GM18870 (cell line): ENCODE results near the gene CDCP2.
"Not testable (repeated sequence)": the region's sequence is repeated elsewhere in the genome, so short reads cannot be mapped to it uniquely, and the experiment has no call there.

ENCODE experiments used
- ATAC-seq: cut with Tn5 transposase; IDR thresholded peaks from one replicate; pipeline ENCODE4 v1.9.1; 2021; ENCODE audit warnings: moderate library complexity; ENCODE audit not compliant: unreplicated experiment

CDCP2 gene

GRCh38 chr1:54117815-54118563, 34.8 kb downstream of the CDCP2 start:
- ATAC-seq, result no peak

GRCh38 chr1:54115520-54115919, 37.3 kb downstream of the CDCP2 start:
- no peak for ATAC-seq

GRCh38 chr1:54114955-54115354, 37.8 kb downstream of the CDCP2 start:
- no peak for ATAC-seq

- no peak for ATAC-seq
These were observed 38.8 kb downstream of the CDCP2 start for GRCh38 chr1:54114001-54114400.

- ATAC-seq, result no peak
These were observed 40.0 kb downstream of the CDCP2 start for GRCh38 chr1:54112705-54113368.

GRCh38 chr1:54112027-54112426, 40.8 kb downstream of the CDCP2 start:
- ATAC-seq, result no peak

- no peak for ATAC-seq
These were observed 41.2 kb downstream of the CDCP2 start for GRCh38 chr1:54111624-54112023.

GRCh38 chr1:54110996-54111395, 41.8 kb downstream of the CDCP2 start:
- no peak for ATAC-seq

- ATAC-seq, result no peak
These were observed 43.4 kb downstream of the CDCP2 start for GRCh38 chr1:54109129-54110090.

- no peak for ATAC-seq
These were observed 44.6 kb downstream of the CDCP2 start for GRCh38 chr1:54108156-54108555.

GRCh38 chr1:54107131-54107530, 45.7 kb downstream of the CDCP2 start:
- ATAC-seq, result no peak

- no peak for ATAC-seq
These were observed 47.0 kb downstream of the CDCP2 start for GRCh38 chr1:54105736-54106269.

GRCh38 chr1:54105080-54105479, 47.7 kb downstream of the CDCP2 start:
- no peak for ATAC-seq

GRCh38 chr1:54104613-54105012, 48.2 kb downstream of the CDCP2 start:
- ATAC-seq, result not testable (repeated sequence)

GRCh38 chr1:54103414-54103813, 49.4 kb downstream of the CDCP2 start:
- no peak for ATAC-seq

- no peak for ATAC-seq
These were observed 52.3 kb downstream of the CDCP2 start for GRCh38 chr1:54100500-54100899.

GRCh38 chr1:54099061-54099610, 53.7 kb downstream of the CDCP2 start:
- ATAC-seq, result no peak

- no peak for ATAC-seq
These were observed 55.9 kb downstream of the CDCP2 start for GRCh38 chr1:54096877-54097240.

- no peak for ATAC-seq
These were observed 56.4 kb downstream of the CDCP2 start for GRCh38 chr1:54096227-54096876.

- ATAC-seq, result no peak
These were observed 57.1 kb downstream of the CDCP2 start for GRCh38 chr1:54095546-54096226.
